Superior temporal gyrus (tissue), 1 donor: ENCODE results near the gene MELK.

ENCODE experiments used
- DNase-seq: peaks from one replicate; pipeline ENCODE4 v3.0.0-alpha.2; 2016; ENCODE audit errors: extremely low spot score

The MELK gene

GRCh38 chr9:36676091-36676490 lies 103.4 kb downstream of the MELK start:
- DNase-seq = no peak

- no peak for DNase-seq
These were observed 104.2 kb downstream of the MELK start for GRCh38 chr9:36676778-36677485.

GRCh38 chr9:36677611-36678010 lies 104.9 kb downstream of the MELK start:
- no peak for DNase-seq

GRCh38 chr9:36679710-36680109 lies 107.0 kb downstream of the MELK start:
- DNase-seq = no peak

- DNase-seq = no peak
These were observed 113.8 kb downstream of the MELK start for GRCh38 chr9:36686471-36686870.

GRCh38 chr9:36690412-36691168 lies 117.9 kb downstream of the MELK start:
- DNase-seq = no peak

GRCh38 chr9:36691671-36692070 lies 119.0 kb downstream of the MELK start:
- no peak for DNase-seq

GRCh38 chr9:36698984-36699383 lies 126.3 kb downstream of the MELK start:
- DNase-seq = no peak

- no peak for DNase-seq
These were observed 131.5 kb downstream of the MELK start for GRCh38 chr9:36704148-36704547.

- no peak for DNase-seq
These were observed 141.1 kb downstream of the MELK start for GRCh38 chr9:36713515-36714490.

GRCh38 chr9:36716496-36716895 lies 143.8 kb downstream of the MELK start:
- DNase-seq = no peak

GRCh38 chr9:36717276-36717675 lies 144.6 kb downstream of the MELK start:
- DNase-seq = no peak

- DNase-seq = no peak
These were observed 145.9 kb downstream of the MELK start for GRCh38 chr9:36718612-36719011.

GRCh38 chr9:36720043-36720442 lies 147.3 kb downstream of the MELK start:
- no peak for DNase-seq

- no peak for DNase-seq
These were observed 149.3 kb downstream of the MELK start for GRCh38 chr9:36721846-36722588.

GRCh38 chr9:36725777-36726356 lies 153.2 kb downstream of the MELK start:
- DNase-seq = no peak
